Testis (tissue), 2 donors: Measurements from ENCODE around the gene CSRP1.

ENCODE experiments used
- CTCF ChIP-seq, 3 experiments: fragments of 450-650 bp in 2 of 3; fragments of 200-600 bp in 1 of 3; sonication (generic) in 1 of 3; IDR thresholded peaks; one replicate each; pipeline ENCODE4 v1.5.1; 2016 to 2019; ENCODE audit warnings: antibody characterized with exemption in 3 of 3, mild to moderate bottlenecking in 2 of 3, moderate library complexity in 1 of 3
- POLR2A ChIP-seq: fragments of 450-650 bp; IDR thresholded peaks from one replicate; pipeline ENCODE4 v1.6.1; 2017; ENCODE audit warnings: antibody characterized with exemption, mild to moderate bottlenecking, moderate library complexity

GRCh38 chr1:201488830-201489589, 17.9 kb downstream of the CSRP1 start:
- TF ChIP-seq CTCF (IDR thresholded peaks at IDR 0.05) (no peak), POLR2A (no peak)
